Upper lobe of right lung (tissue), 1 donor: ENCODE results near the gene DVL2. TPM values are rescaled to one million over a fixed set of nuclear protein-coding genes. Genes with fewer than 3 reads are reported as not detected.

Source experiments
- ATAC-seq: fragments of 200-7000 bp; cut with Tn5 transposase; one replicate; pipeline ENCODE4 v1.9.1; 2020; ENCODE audit warnings: mild to moderate bottlenecking, moderate library complexity
- DNase-seq: peaks from one replicate; pipeline ENCODE4 v3.0.0-alpha.2; 2020
- H3K27ac ChIP-seq: fragments of 200-600 bp; one replicate; pipeline ENCODE4 v1.8.0; 2022
- H3K27me3 ChIP-seq: fragments of 200-600 bp; one replicate; pipeline ENCODE4 v1.8.0; 2022; ENCODE audit warnings: mild to moderate bottlenecking
- H3K36me3 ChIP-seq: fragments of 200-600 bp; one replicate; pipeline ENCODE4 v1.8.0; 2022
- H3K4me1 ChIP-seq: fragments of 200-600 bp; one replicate; pipeline ENCODE4 v1.8.0; 2022
- H3K4me3 ChIP-seq: fragments of 200-600 bp; one replicate; pipeline ENCODE4 v1.8.0; 2022; ENCODE audit warnings: mild to moderate bottlenecking
- H3K9me3 ChIP-seq: fragments of 200-600 bp; one replicate; pipeline ENCODE4 v1.8.0; 2022
- CTCF ChIP-seq: fragments of 200-600 bp; IDR thresholded peaks from one replicate; pipeline ENCODE4 v1.8.0; 2022; ENCODE audit warnings: antibody characterized with exemption
- intact Hi-C: fragments of 100-400 bp; cut with DNase I; formaldehyde crosslinking; loops from one replicate; pipeline ENCODE4 v1.11.0; 2022
- total RNA-seq: library from RNA; stranded (reverse); fragmentation: NEBNext Ultra II Directional; extraction: Animal tissue kit (Norgen Biotek cat#: 25700); gene quantifications from one replicate; pipeline ENCODE4 v1.2.1, GENCODE V29; 2021
- donor health status: DM: no; HTN: yes; CAD: no; lungs with severe emphysema.

The DVL2 gene
- total RNA-seq, 1 donor from 2014 or later, result 41.0 TPM

GRCh38 chr17:7217113-7217987 lies 17.0 kb downstream of the DVL2 start:
- H3K27me3 ChIP-seq, result no peaks in the 10 kb centered on the region
- H3K9me3 ChIP-seq, result no peaks in the 10 kb centered on the region
- H3K4me1 ChIP-seq, result peaks cover 59% of the 10 kb centered on the region
- DNase-seq (peak; percentile 69), ATAC-seq (no peak)
- peak overlapping the region; percentile 74 for H3K27ac ChIP-seq
- intact Hi-C loops, result no loop called here
- H3K36me3 ChIP-seq, result peaks cover 11% of the 10 kb centered on the region
- peak overlapping the region; percentile 51 for H3K4me3 ChIP-seq
- TF ChIP-seq CTCF, result no peak

- Histone ChIP-seq H3K27me3 (no peaks in the 10 kb centered on the region), H3K27ac (peak overlapping the region; percentile 60), H3K4me3 (peak overlapping the region; percentile 51), H3K36me3 (peaks cover 2% of the 10 kb centered on the region), H3K9me3 (no peaks in the 10 kb centered on the region), H3K4me1 (peaks cover 58% of the 10 kb centered on the region)
- no peak for TF ChIP-seq CTCF
- intact Hi-C loops, result no loop called here
- DNase-seq, result no peak
- no peak for ATAC-seq
Measured at GRCh38 chr17:7216242-7217112, 17.8 kb downstream of the DVL2 start.

GRCh38 chr17:7215652-7216180 lies 18.6 kb downstream of the DVL2 start:
- no peak for ATAC-seq
- no peak for TF ChIP-seq CTCF
- no peaks in the 10 kb centered on the region for H3K36me3 ChIP-seq
- intact Hi-C loops, result no loop called here
- H3K27ac ChIP-seq, result peak overlapping the region; percentile 30
- H3K4me1 ChIP-seq, result peaks cover 51% of the 10 kb centered on the region
- no peaks in the 10 kb centered on the region for H3K27me3 ChIP-seq
- H3K9me3 ChIP-seq, result no peaks in the 10 kb centered on the region
- DNase-seq, result no peak
- peak overlapping the region; percentile 51 for H3K4me3 ChIP-seq

- Histone ChIP-seq H3K36me3 (no peaks in the 10 kb centered on the region), H3K27me3 (no peaks in the 10 kb centered on the region), H3K27ac (peak overlapping the region; percentile 73), H3K4me3 (peak overlapping the region; percentile 66), H3K9me3 (no peaks in the 10 kb centered on the region), H3K4me1 (peaks cover 45% of the 10 kb centered on the region)
- no peak for TF ChIP-seq CTCF
- no peak for DNase-seq
- ATAC-seq, result no peak
- intact Hi-C loops, result no loop called here
Measured at GRCh38 chr17:7215136-7215638, 19.1 kb downstream of the DVL2 start.

- ATAC-seq (peak; percentile 93), DNase-seq (peak; percentile 100)
- Histone ChIP-seq H3K27ac (peak overlapping the region; percentile 73), H3K27me3 (no peaks in the 10 kb centered on the region), H3K36me3 (no peaks in the 10 kb centered on the region), H3K4me1 (peaks cover 45% of the 10 kb centered on the region), H3K4me3 (peak overlapping the region; percentile 66), H3K9me3 (no peaks in the 10 kb centered on the region)
- TF ChIP-seq CTCF, result peak; percentile 52
- intact Hi-C loops, result no loop called here
Measured at GRCh38 chr17:7214300-7215135, 19.8 kb downstream of the DVL2 start.
